T-helper 9 cell (primary cell): ENCODE measurements around the gene GH1.
"Not testable (repeated sequence)": the region's sequence is repeated elsewhere in the genome, so short reads cannot be mapped to it uniquely, and the experiment has no call there.

Experiments used
- DNase-seq: peaks from one replicate; pipeline ENCODE4 v3.0.0-alpha.2; 2020

The GH1 gene

GRCh38 chr17:63894021-63894420 is 24.6 kb downstream of the GH1 start:
- DNase-seq, result not testable (repeated sequence)

GRCh38 chr17:63892316-63893037 is 26.2 kb downstream of the GH1 start:
- DNase-seq, result not testable (repeated sequence)

GRCh38 chr17:63889026-63889848 is 29.4 kb downstream of the GH1 start:
- not testable (repeated sequence) for DNase-seq

- DNase-seq, result not testable (repeated sequence)
These were observed 33.5 kb downstream of the GH1 start for GRCh38 chr17:63885119-63885518.

- DNase-seq, result not testable (repeated sequence)
These were observed 36.0 kb downstream of the GH1 start for GRCh38 chr17:63882626-63883126.

GRCh38 chr17:63881935-63882601 is 36.6 kb downstream of the GH1 start, which contains the start of gene GH2:
GH2 (minus strand) TSS chr17:63881944; CDS start chr17:63881801, 143 bp downstream.
- peak; percentile 50 for DNase-seq

GRCh38 chr17:63881337-63881736 is 37.3 kb downstream of the GH1 start:
- not testable (repeated sequence) for DNase-seq

- DNase-seq, result no peak
These were observed 37.9 kb downstream of the GH1 start for GRCh38 chr17:63880706-63881105.

GRCh38 chr17:63878413-63878812 is 40.2 kb downstream of the GH1 start:
- not testable (repeated sequence) for DNase-seq

GRCh38 chr17:63874693-63875092 is 43.9 kb downstream of the GH1 start:
- DNase-seq, result not testable (repeated sequence)

GRCh38 chr17:63874061-63874626 is 44.5 kb downstream of the GH1 start:
- not testable (repeated sequence) for DNase-seq

GRCh38 chr17:63873577-63873976 is 45.1 kb downstream of the GH1 start, which contains the start of gene CSH2:
CSH2 (minus strand) TSS chr17:63873677; CDS start chr17:63873614, 63 bp downstream.
- DNase-seq, result not testable (repeated sequence)

- not testable (repeated sequence) for DNase-seq
These were observed 46.8 kb downstream of the GH1 start for GRCh38 chr17:63871646-63872365.

- DNase-seq, result not testable (repeated sequence)
These were observed 48.4 kb downstream of the GH1 start for GRCh38 chr17:63870292-63870665.

GRCh38 chr17:63869491-63870291 is 48.9 kb downstream of the GH1 start:
- DNase-seq, result not testable (repeated sequence)
